HEK293 (cell line): Measurements from ENCODE around the gene TMEM130.

Experiments
- CTCF ChIA-PET: fragments of 350-600 bp; formaldehyde crosslinking; extraction: SDS; loops from one replicate; lab custom pipeline; 2021; ENCODE audit warnings: antibody characterized with exemption; lab: Yijun Ruan, JAX
- POLR2A ChIA-PET: fragments of 300-600 bp; formaldehyde crosslinking; extraction: SDS; loops from one replicate; lab custom pipeline; 2020; ENCODE audit warnings: antibody characterized with exemption, inconsistent platforms; lab: Yijun Ruan, JAX
- H3K27ac ChIP-seq: fragments of 200-500 bp; sonication (Bioruptor generic); 2 replicates; pipeline ENCODE4 v1.5.1; 2014; ENCODE audit warnings: low read depth, low read length, control low read depth, inconsistent platforms; ENCODE audit errors: extremely low read depth
- H3K36me3 ChIP-seq, 2 experiments: fragments of 200-500 bp in 1 of 2; sonication (Bioruptor generic) in 1 of 2; 1 replicate in 1 of 2; 2 replicates in 1 of 2; pipeline ENCODE4 v1.5.1; 2014 to 2017; ENCODE audit warnings: inconsistent platforms in 2 of 2, low read length in 2 of 2; ENCODE audit not compliant: control insufficient read depth in 2 of 2, insufficient read depth in 1 of 2
- H3K4me1 ChIP-seq: fragments of 200-500 bp; sonication (Bioruptor generic); 2 replicates; pipeline ENCODE4 v1.5.1; 2014; ENCODE audit warnings: mild to moderate bottlenecking, low read length, inconsistent platforms; ENCODE audit not compliant: control insufficient read depth, insufficient read depth
- H3K4me3 ChIP-seq: 2 replicates; pipeline ENCODE4 v1.5.1; 2011; ENCODE audit warnings: low read depth, mild to moderate bottlenecking, control low read depth, low read length, moderate library complexity
- H3K9me3 ChIP-seq: fragments of 200-500 bp; sonication (Bioruptor generic); 2 replicates; pipeline ENCODE4 v1.5.1; 2014; ENCODE audit warnings: low read depth, low read length, inconsistent platforms; ENCODE audit not compliant: control insufficient read depth, insufficient read depth
- BCL6B ChIP-seq: fragments of 450-650 bp; formaldehyde crosslinking; IDR thresholded peaks from 2 replicates; pipeline ENCODE4 v1.5.1; 2017; ENCODE audit warnings: missing biosample characterization, missing genetic modification characterization
- CTCF ChIP-seq: fragments of 450-650 bp; formaldehyde crosslinking; IDR thresholded peaks from 2 replicates; pipeline ENCODE4 v1.5.1; 2016; ENCODE audit warnings: missing biosample characterization, missing genetic modification characterization
- GLIS2 ChIP-seq: fragments of 450-650 bp; formaldehyde crosslinking; IDR thresholded peaks from 2 replicates; pipeline ENCODE4 v1.5.1; 2016; ENCODE audit warnings: missing biosample characterization, missing genetic modification characterization
- HIC1 ChIP-seq: fragments of 450-650 bp; formaldehyde crosslinking; IDR thresholded peaks from 2 replicates; pipeline ENCODE4 v1.5.1; 2016; ENCODE audit warnings: missing biosample characterization, missing genetic modification characterization
- MYNN ChIP-seq: fragments of 450-650 bp; formaldehyde crosslinking; IDR thresholded peaks from 2 replicates; pipeline ENCODE4 v1.5.1; 2016; ENCODE audit warnings: missing biosample characterization, missing genetic modification characterization, borderline replicate concordance
- PATZ1 ChIP-seq: fragments of 450-650 bp; formaldehyde crosslinking; IDR thresholded peaks from 2 replicates; pipeline ENCODE4 v1.5.1; 2016; ENCODE audit warnings: missing biosample characterization, missing genetic modification characterization
- SCRT2 ChIP-seq: fragments of 450-650 bp; formaldehyde crosslinking; IDR thresholded peaks from 2 replicates; pipeline ENCODE4 v1.5.1; 2016; ENCODE audit warnings: missing biosample characterization, missing genetic modification characterization
- SP2 ChIP-seq: fragments of 450-650 bp; formaldehyde crosslinking; IDR thresholded peaks from 2 replicates; pipeline ENCODE4 v1.5.1; 2016; ENCODE audit warnings: missing biosample characterization, missing genetic modification characterization
- YY2 ChIP-seq: fragments of 450-650 bp; formaldehyde crosslinking; IDR thresholded peaks from 2 replicates; pipeline ENCODE4 v1.5.1; 2016; ENCODE audit warnings: missing biosample characterization, missing genetic modification characterization
- ZBTB8A ChIP-seq: fragments of 450-650 bp; formaldehyde crosslinking; IDR thresholded peaks from 2 replicates; pipeline ENCODE4 v1.5.1; 2016; ENCODE audit warnings: missing biosample characterization, missing genetic modification characterization
- ZEB2 ChIP-seq: fragments of 450-650 bp; formaldehyde crosslinking; IDR thresholded peaks from 2 replicates; pipeline ENCODE4 v1.5.1; 2016; ENCODE audit warnings: missing biosample characterization, missing genetic modification characterization
- ZNF121 ChIP-seq: fragments of 450-650 bp; formaldehyde crosslinking; IDR thresholded peaks from 2 replicates; pipeline ENCODE4 v1.5.1; 2016; ENCODE audit warnings: missing biosample characterization, missing genetic modification characterization
- ZNF148 ChIP-seq: fragments of 450-650 bp; formaldehyde crosslinking; IDR thresholded peaks from 2 replicates; pipeline ENCODE4 v1.5.0; 2017; ENCODE audit warnings: missing biosample characterization, missing genetic modification characterization, borderline replicate concordance
- ZNF175 ChIP-seq: fragments of 450-650 bp; formaldehyde crosslinking; IDR thresholded peaks from 2 replicates; pipeline ENCODE4 v1.5.1; 2016; ENCODE audit warnings: missing biosample characterization, missing genetic modification characterization
- ZNF2 ChIP-seq: fragments of 450-650 bp; formaldehyde crosslinking; IDR thresholded peaks from 2 replicates; pipeline ENCODE4 v1.5.1; 2016; ENCODE audit warnings: missing biosample characterization, missing genetic modification characterization
- ZNF274 ChIP-seq, 2 experiments: fragments of 200-500 bp in 1 of 2; fragments of 450-650 bp in 1 of 2; sonication (Bioruptor generic) in 1 of 2; formaldehyde crosslinking in 1 of 2; IDR thresholded peaks; 2 replicates each; pipeline versions ENCODE4 v1.5.1 to v1.6.1; 2014 to 2016; ENCODE audit warnings: borderline replicate concordance in 1 of 2, inconsistent platforms in 1 of 2, low read length in 1 of 2, missing biosample characterization in 1 of 2, missing genetic modification characterization in 1 of 2
- ZNF416 ChIP-seq: fragments of 450-650 bp; formaldehyde crosslinking; IDR thresholded peaks from 2 replicates; pipeline ENCODE4 v1.5.1; 2016; ENCODE audit warnings: missing biosample characterization, missing genetic modification characterization
- ZNF473 ChIP-seq: fragments of 450-650 bp; formaldehyde crosslinking; IDR thresholded peaks from 2 replicates; pipeline ENCODE4 v1.5.1; 2017; ENCODE audit warnings: missing biosample characterization, missing genetic modification characterization
- ZNF510 ChIP-seq: fragments of 450-650 bp; formaldehyde crosslinking; IDR thresholded peaks from 2 replicates; pipeline ENCODE4 v1.5.1; 2018; ENCODE audit warnings: mild to moderate bottlenecking, missing genetic modification characterization, missing biosample characterization; ENCODE audit not compliant: insufficient replicate concordance
- ZNF521 ChIP-seq: fragments of 450-650 bp; formaldehyde crosslinking; IDR thresholded peaks from 2 replicates; pipeline ENCODE4 v1.5.1; 2017; ENCODE audit warnings: missing biosample characterization, mild to moderate bottlenecking, missing genetic modification characterization
- ZNF549 ChIP-seq: fragments of 450-650 bp; IDR thresholded peaks from 2 replicates; pipeline ENCODE4 v1.5.1; 2018; ENCODE audit warnings: missing biosample characterization, missing genetic modification characterization, mild to moderate bottlenecking, inconsistent platforms, moderate library complexity
- ZNF629 ChIP-seq: fragments of 450-650 bp; formaldehyde crosslinking; IDR thresholded peaks from 2 replicates; pipeline ENCODE4 v1.5.1; 2017; ENCODE audit warnings: missing biosample characterization, missing genetic modification characterization
- ZNF654 ChIP-seq: fragments of 450-650 bp; formaldehyde crosslinking; IDR thresholded peaks from 2 replicates; pipeline ENCODE4 v1.5.1; 2016; ENCODE audit warnings: low read depth, missing biosample characterization, missing genetic modification characterization
- ZNF777 ChIP-seq: fragments of 450-650 bp; formaldehyde crosslinking; IDR thresholded peaks from 2 replicates; pipeline ENCODE4 v1.5.1; 2017; ENCODE audit warnings: missing biosample characterization, missing genetic modification characterization, borderline replicate concordance
- ZNF837 ChIP-seq: fragments of 450-650 bp; formaldehyde crosslinking; IDR thresholded peaks from 2 replicates; pipeline ENCODE4 v1.5.1; 2016; ENCODE audit warnings: missing biosample characterization, missing genetic modification characterization

Gene TMEM130

GRCh38 chr7:98841179-98841997 lies 28.4 kb downstream of the TMEM130 start:
- no peaks in the 10 kb centered on the region for H3K36me3 ChIP-seq
- H3K9me3 ChIP-seq: no peaks in the 10 kb centered on the region
- H3K4me1 ChIP-seq: peaks cover 13% of the 10 kb centered on the region; the same call in 1 of the 2 replicates
- ChIA-PET POLR2A (no interaction called here), CTCF (interaction anchor here (0.5 to 4.6 kb wide), 36 partner anchors 7 to 820 kb away, joined by 3 to 65 read pairs (median 4); partner anchors contain the start of genes BAIAP2L1 and TRRAP)
- H3K27ac ChIP-seq: no peak overlapping the region
- H3K4me3 ChIP-seq: no peak overlapping the region
- TF ChIP-seq ZNF510 (tag by site-specific recombination): no peak
- peak; percentile 71 for TF ChIP-seq ZEB2 (tag by site-specific recombination)
- no peak for TF ChIP-seq MYNN (tag by site-specific recombination)
- TF ChIP-seq ZNF837 (tag by site-specific recombination): no peak
- TF ChIP-seq ZNF629 (tag by site-specific recombination): no peak
- peak; percentile 97 for TF ChIP-seq ZNF654 (tag by site-specific recombination)
- TF ChIP-seq ZNF521 (tag by site-specific recombination): no peak
- peak; percentile 99 for TF ChIP-seq HIC1 (tag by site-specific recombination)
- peak; percentile 70; the same call in 1 of the 2 replicates for TF ChIP-seq ZNF2 (tag by site-specific recombination)
- TF ChIP-seq CTCF (tag by site-specific recombination): peak; percentile 97
- TF ChIP-seq ZNF549 (tag by site-specific recombination): no peak
- TF ChIP-seq ZNF148 (tag by site-specific recombination): no peak
- no peak for TF ChIP-seq ZNF473 (tag by site-specific recombination)
- no peak for TF ChIP-seq SP2
- no peak for TF ChIP-seq ZNF175 (tag by site-specific recombination)
- TF ChIP-seq YY2 (tag by site-specific recombination): peak; percentile 53; the same call in 1 of the 2 replicates
- TF ChIP-seq ZNF121 (tag by site-specific recombination): peak; percentile 93
- TF ChIP-seq SCRT2: peak; percentile 56; the same call in 1 of the 2 replicates
- no peak for TF ChIP-seq ZNF777 (tag by site-specific recombination)
- no peak for TF ChIP-seq ZNF416 (tag by site-specific recombination)
- TF ChIP-seq PATZ1 (tag by site-specific recombination): peak; percentile 46; the same call in 1 of the 2 replicates
- TF ChIP-seq GLIS2: peak; percentile 14; the same call in 1 of the 2 replicates
- no peak for TF ChIP-seq BCL6B
- no peak for TF ChIP-seq ZNF274 (IDR thresholded peaks at IDR 0.05; ENCODE audit: low read length)
- no peak for TF ChIP-seq ZNF274 (tag by site-specific recombination; IDR thresholded peaks at IDR 0.05; ENCODE audit: borderline replicate concordance)
- TF ChIP-seq ZBTB8A (tag by site-specific recombination): no peak
